HepG2 (cell line): ENCODE data around the gene BCAS2. TPM values are rescaled to one million over a fixed set of nuclear protein-coding genes. Genes with fewer than 3 reads are reported as not detected.
A peak's percentile ranks its signal among the peaks of the same experiment; 100 is the strongest.

Source experiments
- ATM ChIP-seq: fragments of 450-650 bp; IDR thresholded peaks from 2 replicates; pipeline ENCODE4 v1.7.1; 2017; ENCODE audit warnings: mild to moderate bottlenecking, borderline replicate concordance
- CCDC6 ChIP-seq: sonication (generic); formaldehyde crosslinking; IDR thresholded peaks from 2 replicates; pipeline ENCODE4 v1.8.1; 2022; ENCODE audit warnings: mild to moderate bottlenecking, missing genetic modification reagents, moderate library complexity
- GZF1 ChIP-seq: sonication (generic); formaldehyde crosslinking; IDR thresholded peaks from 2 replicates; pipeline ENCODE4 v1.5.1; 2020; ENCODE audit warnings: mild to moderate bottlenecking, missing genetic modification reagents
- HNRNPK ChIP-seq: fragments of 200-400 bp; formaldehyde crosslinking; IDR thresholded peaks from 2 replicates; pipeline ENCODE4 v1.6.1; 2018; ENCODE audit warnings: low read length, low read depth, moderate library complexity, mild to moderate bottlenecking; ENCODE audit not compliant: poor library complexity, severe bottlenecking
- HNRNPUL1 ChIP-seq: fragments of 200-400 bp; formaldehyde crosslinking; IDR thresholded peaks from 2 replicates; pipeline ENCODE4 v1.6.1; 2017; ENCODE audit warnings: low read depth, mild to moderate bottlenecking, low read length, moderate library complexity
- MAFG ChIP-seq: sonication (generic); formaldehyde crosslinking; IDR thresholded peaks from 2 replicates; pipeline ENCODE4 v1.5.1; 2020; ENCODE audit warnings: mild to moderate bottlenecking, missing genetic modification reagents
- MAFK ChIP-seq, 2 experiments: IDR thresholded peaks in 1 of 2; conservative IDR thresholded peaks in 1 of 2; 2 replicates each; pipeline ENCODE4 v1.6.1; 2011; ENCODE audit warnings: improper control_type of control experiment in 2 of 2, low read length in 2 of 2
- NFIB ChIP-seq: sonication (generic); formaldehyde crosslinking; IDR thresholded peaks from 2 replicates; pipeline ENCODE4 v1.9.0; 2021; ENCODE audit warnings: missing genetic modification reagents, mild to moderate bottlenecking, borderline replicate concordance
- RBM39 ChIP-seq: fragments of 200-400 bp; formaldehyde crosslinking; IDR thresholded peaks from one replicate; pipeline ENCODE4 v1.6.1; 2018; ENCODE audit warnings: antibody characterized with exemption, mild to moderate bottlenecking, low read depth, low read length; ENCODE audit not compliant: poor library complexity, severe bottlenecking
- SMAD9 ChIP-seq: sonication (generic); formaldehyde crosslinking; IDR thresholded peaks from 2 replicates; pipeline ENCODE4 v1.5.1; 2020; ENCODE audit warnings: mild to moderate bottlenecking, missing genetic modification reagents
- SMYD3 ChIP-seq: sonication (generic); formaldehyde crosslinking; IDR thresholded peaks from 2 replicates; pipeline ENCODE4 v1.8.1; 2023; ENCODE audit warnings: mild to moderate bottlenecking, missing genetic modification reagents
- YY1 ChIP-seq: IDR thresholded peaks from 2 replicates; pipeline ENCODE4 v1.6.1; 2011; ENCODE audit warnings: low read length, low read depth, moderate library complexity, mild to moderate bottlenecking; ENCODE audit not compliant: insufficient read depth, insufficient replicate concordance
- ZC3H4 ChIP-seq: sonication (generic); formaldehyde crosslinking; IDR thresholded peaks from 2 replicates; pipeline ENCODE4 v1.4.0; 2020; ENCODE audit warnings: missing genetic modification reagents, borderline replicate concordance
- ZFP62 ChIP-seq: sonication (generic); formaldehyde crosslinking; IDR thresholded peaks from 2 replicates; pipeline ENCODE4 v1.4.0; 2020; ENCODE audit warnings: missing genetic modification reagents
- ZNF24 ChIP-seq: fragments of 450-650 bp; IDR thresholded peaks from 2 replicates; pipeline ENCODE4 v1.6.1; 2017; ENCODE audit warnings: antibody characterized with exemption, mild to moderate bottlenecking
- ZNF510 ChIP-seq: sonication (generic); formaldehyde crosslinking; IDR thresholded peaks from 2 replicates; pipeline ENCODE4 v1.4.0; 2020; ENCODE audit warnings: low read depth, mild to moderate bottlenecking, missing genetic modification reagents
- ZNF709 ChIP-seq: sonication (generic); formaldehyde crosslinking; IDR thresholded peaks from 2 replicates; pipeline ENCODE4 v1.5.0; 2020; ENCODE audit warnings: mild to moderate bottlenecking, missing genetic modification reagents
- ZNF724P ChIP-seq: sonication (generic); formaldehyde crosslinking; IDR thresholded peaks from 2 replicates; pipeline ENCODE4 v1.8.0; 2022; ENCODE audit warnings: missing genetic modification reagents, borderline replicate concordance
- ZNF839 ChIP-seq: sonication (generic); formaldehyde crosslinking; IDR thresholded peaks from 2 replicates; pipeline ENCODE4 v1.4.0; 2020; ENCODE audit warnings: missing genetic modification reagents, mild to moderate bottlenecking, borderline replicate concordance
- polyA plus RNA-seq, 8 experiments: library from polyadenylated mRNA; depleted of rRNA in 3 of 8; stranded (reverse) in 7 of 8; unstranded in 1 of 8; fragments of >200 nt; fragmentation: Illumina TruSeq in 4 of 8; extraction: Trizol in 4 of 8; gene quantifications; 2 replicates each; pipeline versions ENCODE4 v1.2.1 to v1.2.3, GENCODE V29; 2011 to 2016; ENCODE audit warnings: low read depth in 4 of 8, missing spikeins in 1 of 8, mixed read lengths in 1 of 8; ENCODE audit not compliant: insufficient read depth in 1 of 8
- total RNA-seq, 5 experiments: library from RNA; depleted of rRNA; stranded (reverse); fragments of >200 nt; fragmentation: Illumina TruSeq; extraction: Trizol; gene quantifications; 2 replicates each; pipeline ENCODE4 v1.2.3, GENCODE V29; 2016; ENCODE audit warnings: low read depth in 1 of 5
- TF ChIP-seq, protein P1 (sequence below): sonication (generic); formaldehyde crosslinking; IDR thresholded peaks from 2 replicates; pipeline ENCODE4 v1.8.0; 2022; ENCODE audit warnings: missing genetic modification reagents, mild to moderate bottlenecking, inconsistent platforms, borderline replicate concordance
- TF ChIP-seq, protein P2 (sequence below): sonication (generic); formaldehyde crosslinking; IDR thresholded peaks from 2 replicates; pipeline ENCODE4 v1.5.0; 2020; ENCODE audit warnings: missing genetic modification reagents
- TF ChIP-seq, protein P3 (sequence below): IDR thresholded peaks from 2 replicates; pipeline ENCODE4 v1.6.1; 2016; ENCODE audit warnings: missing genetic modification reagents, missing compliant biosample characterization
- TF ChIP-seq, protein P4 (sequence below): sonication (generic); formaldehyde crosslinking; IDR thresholded peaks from 2 replicates; pipeline ENCODE4 v1.5.1; 2020; ENCODE audit warnings: missing genetic modification reagents, mild to moderate bottlenecking, borderline replicate concordance
- TF ChIP-seq, protein P5 (sequence below): sonication (generic); formaldehyde crosslinking; IDR thresholded peaks from 2 replicates; pipeline ENCODE4 v1.8.1; 2023; ENCODE audit warnings: mild to moderate bottlenecking, missing genetic modification reagents, borderline replicate concordance
- TF ChIP-seq, protein P6 (sequence below): sonication (generic); formaldehyde crosslinking; IDR thresholded peaks from 2 replicates; pipeline ENCODE4 v1.5.1; 2020; ENCODE audit warnings: missing genetic modification reagents, mild to moderate bottlenecking, borderline replicate concordance

BCAS2 gene
- total and polyA plus RNA-seq, 2 of the 13 experiments (the other 11 are each of a cell fraction or from before 2014, with no cell fraction given) = 18.0 to 47.4 TPM

DNA sequence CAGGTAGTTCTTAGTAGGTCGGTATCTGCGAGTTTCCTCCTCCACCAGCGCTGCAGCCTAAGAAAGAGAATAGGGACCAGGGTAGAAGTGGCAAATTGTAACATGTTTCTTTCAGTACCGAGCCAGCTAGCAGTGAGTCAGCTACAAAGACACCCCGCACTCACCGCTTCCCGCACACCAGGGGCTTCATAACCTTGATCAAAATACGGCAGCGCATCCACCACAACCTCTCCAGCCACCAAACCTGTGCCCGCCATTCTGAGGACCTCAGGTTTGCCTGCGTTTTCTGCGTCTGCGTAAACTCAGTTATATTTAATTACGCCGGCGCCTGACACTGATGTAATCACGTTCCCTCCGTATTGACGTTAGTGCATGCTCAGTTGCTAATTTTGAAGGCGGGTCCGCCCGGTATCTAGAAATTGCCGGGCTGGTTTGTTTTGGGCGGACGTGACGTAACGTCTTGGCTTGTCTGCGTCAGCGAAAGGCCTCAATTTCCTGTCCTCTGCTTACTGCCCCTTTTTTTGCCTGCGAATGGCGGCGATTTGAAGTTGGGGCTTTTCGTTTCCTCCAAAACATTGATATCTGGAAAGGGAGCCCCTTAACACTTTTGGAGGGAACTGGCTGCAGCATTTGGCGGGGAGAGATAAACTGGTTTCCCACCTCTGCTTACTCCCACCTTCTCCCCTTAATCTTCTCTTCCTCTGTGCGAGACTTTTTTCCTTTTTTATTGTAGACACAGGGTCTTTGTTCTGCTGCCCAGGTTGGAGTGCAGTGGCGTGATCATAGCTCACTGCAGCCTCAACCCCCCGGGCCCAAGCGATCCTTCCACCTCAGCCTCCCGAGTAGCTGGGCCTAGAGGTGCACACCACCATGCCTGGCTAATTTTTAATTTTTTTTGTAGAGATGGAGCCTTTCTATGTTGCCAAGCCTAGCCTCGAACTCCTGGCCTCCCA is at the start of gene BCAS2 (continued):
- TF ChIP-seq, protein P1, sequence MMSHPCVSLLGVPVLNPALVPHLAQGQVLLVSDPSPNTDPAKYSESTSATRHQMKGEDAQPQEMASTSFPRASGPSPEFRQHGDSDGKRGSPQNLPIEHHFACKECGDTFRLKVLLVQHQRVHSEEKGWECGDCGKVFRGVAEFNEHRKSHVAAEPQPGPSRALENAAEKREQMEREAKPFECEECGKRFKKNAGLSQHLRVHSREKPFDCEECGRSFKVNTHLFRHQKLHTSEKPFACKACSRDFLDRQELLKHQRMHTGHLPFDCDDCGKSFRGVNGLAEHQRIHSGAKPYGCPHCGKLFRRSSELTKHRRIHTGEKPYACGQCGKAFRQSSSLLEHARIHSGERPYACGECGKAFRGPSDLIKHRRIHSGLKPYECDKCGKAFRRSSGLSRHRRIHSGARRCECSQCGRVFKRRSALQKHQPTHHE (CRISPR knock-in tag) = peak; percentile 34; the same call in 1 of the 2 replicates
- TF ChIP-seq RBM39 (no peak), YY1 (peak; percentile 81), ZNF24 (no peak), SMAD9 (CRISPR knock-in tag) (no peak), ZFP62 (CRISPR knock-in tag) (no peak), ATM (no peak), ZNF510 (CRISPR knock-in tag) (no peak), CCDC6 (CRISPR knock-in tag) (peak; percentile 31; the same call in 1 of the 2 replicates), SMYD3 (CRISPR knock-in tag) (no peak), ZNF709 (CRISPR knock-in tag) (no peak), HNRNPK (no peak), HNRNPUL1 (no peak), ZNF839 (CRISPR knock-in tag) (no peak), ZC3H4 (CRISPR knock-in tag) (no peak), ZNF724P (CRISPR knock-in tag) (no peak), MAFG (CRISPR knock-in tag) (no peak), NFIB (CRISPR knock-in tag) (no peak), MAFK (conservative IDR thresholded peaks at IDR 0.05 in 1 of 2, IDR thresholded peaks at IDR 0.05 in 1 of 2; ENCODE audit: low read length in 2 of 2) (peak; percentile 65; a peak in 3 of 4 replicates), GZF1 (CRISPR knock-in tag) (no peak)
- TF ChIP-seq, protein P2, sequence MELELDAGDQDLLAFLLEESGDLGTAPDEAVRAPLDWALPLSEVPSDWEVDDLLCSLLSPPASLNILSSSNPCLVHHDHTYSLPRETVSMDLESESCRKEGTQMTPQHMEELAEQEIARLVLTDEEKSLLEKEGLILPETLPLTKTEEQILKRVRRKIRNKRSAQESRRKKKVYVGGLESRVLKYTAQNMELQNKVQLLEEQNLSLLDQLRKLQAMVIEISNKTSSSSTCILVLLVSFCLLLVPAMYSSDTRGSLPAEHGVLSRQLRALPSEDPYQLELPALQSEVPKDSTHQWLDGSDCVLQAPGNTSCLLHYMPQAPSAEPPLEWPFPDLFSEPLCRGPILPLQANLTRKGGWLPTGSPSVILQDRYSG (CRISPR knock-in tag) = no peak
- TF ChIP-seq, protein P3, sequence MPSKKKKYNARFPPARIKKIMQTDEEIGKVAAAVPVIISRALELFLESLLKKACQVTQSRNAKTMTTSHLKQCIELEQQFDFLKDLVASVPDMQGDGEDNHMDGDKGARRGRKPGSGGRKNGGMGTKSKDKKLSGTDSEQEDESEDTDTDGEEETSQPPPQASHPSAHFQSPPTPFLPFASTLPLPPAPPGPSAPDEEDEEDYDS (CRISPR knock-in tag) = peak; percentile 84
- TF ChIP-seq, protein P4, sequence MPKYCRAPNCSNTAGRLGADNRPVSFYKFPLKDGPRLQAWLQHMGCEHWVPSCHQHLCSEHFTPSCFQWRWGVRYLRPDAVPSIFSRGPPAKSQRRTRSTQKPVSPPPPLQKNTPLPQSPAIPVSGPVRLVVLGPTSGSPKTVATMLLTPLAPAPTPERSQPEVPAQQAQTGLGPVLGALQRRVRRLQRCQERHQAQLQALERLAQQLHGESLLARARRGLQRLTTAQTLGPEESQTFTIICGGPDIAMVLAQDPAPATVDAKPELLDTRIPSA (CRISPR knock-in tag) = no peak
- TF ChIP-seq, protein P5, sequence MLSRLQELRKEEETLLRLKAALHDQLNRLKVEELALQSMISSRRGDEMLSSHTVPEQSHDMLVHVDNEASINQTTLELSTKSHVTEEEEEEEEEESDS = 0 out of 2 replicates have a peak, but pooled peaks have one; percentile 19
- TF ChIP-seq, protein P6, sequence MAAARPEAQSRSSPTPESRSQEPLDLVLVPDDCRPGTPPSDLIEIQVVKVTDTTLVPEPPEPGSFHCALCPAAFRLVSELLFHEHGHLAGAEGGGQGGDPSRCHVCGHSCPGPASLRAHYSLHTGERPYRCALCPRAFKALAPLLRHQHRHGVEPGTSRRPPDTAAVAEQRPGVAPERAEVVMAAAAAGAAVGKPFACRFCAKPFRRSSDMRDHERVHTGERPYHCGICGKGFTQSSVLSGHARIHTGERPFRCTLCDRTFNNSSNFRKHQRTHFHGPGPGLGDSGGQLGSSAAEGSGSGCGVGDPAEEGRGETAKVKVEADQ (CRISPR knock-in tag) = no peak
